Right kidney (tissue), 1 donor: ENCODE data around the gene PGRMC1.
"Not testable (repeated sequence)": the region's sequence is repeated elsewhere in the genome, so short reads cannot be mapped to it uniquely, and the experiment has no call there.

Experiments
- DNase-seq: peaks from one replicate; pipeline ENCODE4 v3.0.0-alpha.2; 2016

The PGRMC1 gene

DNA sequence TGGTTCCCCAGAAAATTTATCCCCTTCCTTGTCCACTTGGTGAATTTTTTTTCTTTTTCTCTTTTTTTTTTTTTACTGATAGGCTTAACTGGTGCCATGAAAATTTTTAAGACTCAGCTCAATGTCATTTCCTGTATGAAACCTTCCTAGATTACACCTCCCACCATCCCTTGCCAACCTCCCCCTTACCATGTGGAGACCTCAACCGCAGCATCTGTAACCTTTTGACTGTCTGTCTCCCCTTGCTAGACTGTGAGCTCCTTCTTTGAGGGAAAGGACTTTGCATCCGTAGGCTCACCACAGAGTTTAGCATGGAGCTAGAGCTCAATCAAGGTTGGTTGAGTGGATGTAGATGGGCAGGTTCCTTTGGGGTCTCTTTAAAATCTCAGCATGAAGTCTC is 5.2 kb upstream of the PGRMC1 start:
- DNase-seq: no peak

GRCh38 chrX:119231936-119232445 is 4.1 kb upstream of the PGRMC1 start:
- DNase-seq: no peak

GRCh38 chrX:119235051-119235511 is 1.0 kb upstream of the PGRMC1 start:
- peak; percentile 29 for DNase-seq

DNA sequence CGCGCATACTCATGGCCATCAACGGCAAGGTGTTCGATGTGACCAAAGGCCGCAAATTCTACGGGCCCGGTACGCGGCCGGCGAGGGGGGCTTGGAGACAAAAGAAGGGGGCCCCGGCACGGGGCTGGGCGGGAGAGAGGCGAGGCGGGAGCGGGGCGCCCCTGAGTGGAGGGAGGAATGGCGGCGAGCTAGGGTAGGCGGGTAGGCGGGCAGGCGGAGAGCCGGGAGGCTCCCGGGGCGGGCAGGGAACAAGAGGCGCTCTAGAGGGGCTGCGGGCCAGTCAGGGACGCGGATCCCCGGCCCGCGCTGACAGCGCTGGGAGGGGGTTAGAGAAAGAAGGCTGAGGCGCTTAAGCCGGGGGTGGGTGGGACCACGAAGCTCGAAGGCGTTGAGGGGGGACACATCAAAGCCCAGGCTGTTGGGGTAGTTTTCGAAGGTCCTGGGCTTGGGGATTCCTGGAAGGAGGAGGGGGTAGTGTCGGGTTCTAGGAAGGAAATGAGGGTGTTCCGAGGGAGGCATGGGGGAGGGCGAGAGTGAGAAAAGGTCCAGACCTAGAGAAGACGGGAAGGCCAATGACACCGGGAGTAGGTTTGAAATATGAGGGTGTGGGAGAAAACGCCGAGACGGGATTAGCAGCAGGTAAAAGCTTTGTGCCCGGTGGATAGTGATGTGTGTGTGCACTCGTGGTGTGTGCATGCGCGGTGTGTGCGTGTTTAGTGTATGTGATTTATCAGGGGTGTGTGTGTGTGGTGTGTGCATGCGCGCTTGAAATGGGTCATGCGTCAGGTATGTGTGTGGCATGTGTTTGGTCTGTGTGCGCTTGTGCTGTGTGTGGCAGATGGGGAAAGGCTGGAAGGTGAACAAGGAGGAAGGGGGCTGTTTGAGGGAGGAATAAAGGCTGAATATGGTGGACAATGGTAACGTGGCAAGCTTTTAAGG is 807 bp downstream of the PGRMC1 start:
- peak; percentile 56 for DNase-seq

GRCh38 chrX:119237562-119237942 is 1.5 kb downstream of the PGRMC1 start:
- no peak for DNase-seq

GRCh38 chrX:119238557-119238956 is 2.5 kb downstream of the PGRMC1 start:
- DNase-seq: no peak

DNA sequence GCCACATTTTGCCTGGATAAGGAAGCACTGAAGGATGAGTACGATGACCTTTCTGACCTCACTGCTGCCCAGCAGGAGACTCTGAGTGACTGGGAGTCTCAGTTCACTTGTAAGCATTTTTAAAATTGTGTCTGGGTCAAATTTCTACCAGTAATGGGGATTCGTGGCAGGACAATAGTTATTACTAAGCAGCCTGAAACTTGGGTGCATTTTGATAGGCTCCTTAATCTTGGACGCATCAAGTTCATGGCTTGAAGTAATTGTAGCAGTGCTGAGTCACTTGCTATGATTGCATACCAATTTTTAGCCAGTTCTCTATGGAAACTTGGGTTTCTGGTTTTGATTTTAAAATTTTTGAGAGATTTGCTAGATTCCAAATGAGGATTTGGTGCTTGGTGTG is 4.3 kb downstream of the PGRMC1 start:
- DNase-seq: no peak

GRCh38 chrX:119247702-119248101 is 11.6 kb downstream of the PGRMC1 start:
- no peak for DNase-seq

DNA sequence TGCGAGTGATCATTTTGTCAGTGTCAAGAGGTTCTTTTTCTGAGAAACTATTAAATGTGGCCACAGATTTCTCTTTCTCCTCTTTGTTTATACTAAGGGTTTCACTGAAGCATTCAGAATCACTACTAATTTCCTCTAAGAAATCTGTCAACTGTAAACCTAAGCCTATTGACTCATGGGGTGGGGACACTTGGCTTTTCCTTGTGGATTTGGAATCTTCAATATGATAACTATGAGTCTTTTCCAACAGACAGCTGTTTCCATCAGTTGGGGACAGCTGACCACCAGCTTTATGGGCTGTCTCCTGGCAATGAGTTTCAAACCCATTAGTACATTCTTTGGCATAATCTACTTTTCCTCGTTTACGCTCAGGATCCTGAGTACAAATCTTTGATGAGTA is 13.8 kb downstream of the PGRMC1 start:
- DNase-seq: no peak

DNA sequence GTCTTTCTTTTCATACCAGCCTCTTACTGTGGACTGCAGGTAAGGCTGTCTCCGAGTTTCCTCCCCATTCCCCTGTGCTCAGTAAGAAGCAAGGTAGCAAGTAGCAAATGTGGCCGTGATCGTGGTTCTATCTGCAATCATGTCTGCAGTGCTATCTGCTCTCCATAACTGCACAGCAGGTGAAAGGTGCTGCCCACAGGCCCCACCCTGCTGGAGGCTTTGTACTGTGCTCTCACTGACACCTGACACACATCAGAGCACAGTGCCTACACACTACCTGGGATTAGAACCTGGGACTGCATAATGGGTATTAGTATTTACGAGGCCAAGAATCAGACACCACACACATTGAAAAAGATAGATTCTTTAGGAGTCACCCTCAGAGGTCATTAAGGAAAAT is 15.3 kb downstream of the PGRMC1 start:
- DNase-seq: no peak

DNA sequence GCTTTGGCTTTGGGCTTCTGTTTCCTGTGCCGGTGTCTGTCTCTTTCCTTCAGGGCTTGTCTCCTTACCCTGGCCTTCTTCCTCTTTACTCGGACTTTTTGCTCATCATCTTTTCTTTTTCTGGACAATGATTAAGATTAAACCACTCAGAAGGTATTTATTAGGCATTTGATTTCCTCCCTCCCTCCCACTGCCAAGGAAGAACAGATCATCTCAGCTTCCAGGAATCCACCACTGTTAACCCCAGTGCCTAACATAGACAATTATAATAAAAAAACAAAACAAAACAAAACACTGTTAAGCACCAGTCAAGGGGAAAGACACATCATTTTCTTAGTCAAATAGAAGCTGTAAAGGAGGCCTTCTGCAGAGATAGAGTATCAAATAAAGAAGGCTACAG is 16.6 kb downstream of the PGRMC1 start:
- DNase-seq: no peak

- no peak for DNase-seq
These were observed 30.4 kb downstream of the PGRMC1 start for GRCh38 chrX:119266364-119266995.

GRCh38 chrX:119267115-119267514 is 31.0 kb downstream of the PGRMC1 start:
- not testable (repeated sequence) for DNase-seq

DNA sequence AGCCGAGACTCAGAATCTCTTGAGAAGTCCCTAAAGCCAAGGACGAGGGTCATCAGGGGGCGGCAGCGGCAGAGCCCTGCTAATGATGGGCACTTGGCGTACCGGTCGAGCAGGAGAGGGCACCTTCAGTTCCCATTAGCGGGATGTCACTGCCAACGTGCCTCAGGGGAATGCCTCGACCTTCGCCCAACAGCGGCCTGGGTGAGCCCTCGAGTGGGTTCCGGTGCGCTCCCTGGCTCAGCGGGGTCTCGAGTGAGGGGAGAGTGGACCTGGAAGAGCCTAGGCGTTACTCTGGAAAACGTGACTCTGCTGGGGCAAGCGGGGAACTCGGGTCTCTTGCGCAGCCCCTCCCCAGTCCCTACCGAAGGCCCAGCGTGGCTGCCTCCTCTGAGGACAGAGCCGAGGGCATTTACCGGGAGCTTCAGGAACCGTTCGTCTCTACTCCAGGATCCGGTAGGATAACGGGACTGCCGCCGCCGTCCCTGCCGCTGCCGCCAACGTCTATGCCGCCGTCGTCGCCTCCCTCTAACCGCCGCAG is 36.9 kb downstream of the PGRMC1 start:
- no peak for DNase-seq

GRCh38 chrX:119273420-119274192 is 37.5 kb downstream of the PGRMC1 start:
- peak; percentile 37 for DNase-seq

GRCh38 chrX:119282347-119282746 is 46.3 kb downstream of the PGRMC1 start:
- DNase-seq: not testable (repeated sequence)

GRCh38 chrX:119288890-119289393 is 52.9 kb downstream of the PGRMC1 start:
- DNase-seq: no peak

GRCh38 chrX:119290476-119290875 is 54.4 kb downstream of the PGRMC1 start:
- no peak for DNase-seq

DNA sequence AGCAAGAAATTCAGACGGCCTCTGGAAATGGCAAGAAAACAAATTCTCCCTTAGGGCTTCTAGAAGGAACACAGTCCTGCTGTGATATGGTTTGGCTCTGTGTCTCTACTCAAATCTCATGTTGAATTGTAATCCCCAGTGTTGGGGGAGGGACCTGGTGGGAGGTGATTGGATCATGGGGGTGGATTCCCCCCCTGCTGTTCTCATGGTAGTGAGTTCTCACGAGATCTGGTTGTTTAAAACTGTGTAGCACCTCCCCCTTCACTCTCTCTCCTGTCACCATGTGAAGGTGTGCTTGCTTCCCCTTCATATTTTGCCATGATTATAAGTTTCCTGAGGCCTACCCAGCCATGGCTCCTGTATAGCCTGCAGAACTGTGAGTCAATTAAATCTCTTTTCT is 55.2 kb downstream of the PGRMC1 start:
- not testable (repeated sequence) for DNase-seq

GRCh38 chrX:119292445-119292844 is 56.4 kb downstream of the PGRMC1 start:
- DNase-seq: no peak
